ENCODE data around the gene METTL26. TPM values are rescaled to one million over a fixed set of nuclear protein-coding genes. Genes with fewer than 3 reads are reported as not detected.
A peak's percentile ranks its signal among the peaks of the same experiment; 100 is the strongest.

METTL26 gene
- total RNA-seq, 1 donor from 2014 or later = 74.0 TPM

GRCh38 chr16:658679-659571, 22.8 kb upstream of the METTL26 start:
- no peak for DNase-seq (ENCODE audit: low read depth in 2 of 2)

GRCh38 chr16:657487-657886, 21.4 kb upstream of the METTL26 start:
- DNase-seq (ENCODE audit: low read depth in 2 of 2) = no peak

- no peak for DNase-seq (ENCODE audit: low read depth in 2 of 2)
These were observed 17.9 kb upstream of the METTL26 start for GRCh38 chr16:654034-654433.

GRCh38 chr16:652454-653305, 16.6 kb upstream of the METTL26 start:
- no peak for DNase-seq (ENCODE audit: low read depth in 2 of 2)

GRCh38 chr16:651844-652243, 15.7 kb upstream of the METTL26 start:
- DNase-seq (ENCODE audit: low read depth in 2 of 2) = no peak

GRCh38 chr16:649631-650030, 13.5 kb upstream of the METTL26 start:
- DNase-seq (ENCODE audit: low read depth in 2 of 2) = no peak

- DNase-seq (ENCODE audit: low read depth in 2 of 2) = peak; percentile 91 to 94
These were observed 12.9 kb upstream of the METTL26 start, which contains the start of gene WDR90 for GRCh38 chr16:648781-649589. Gene WDR90, plus strand, starts transcription at chr16:649365. Its CDS starts 52 bp downstream, at chr16:649417.

GRCh38 chr16:648071-648780, 12.1 kb upstream of the METTL26 start:
- DNase-seq (ENCODE audit: low read depth in 2 of 2) = peak in 1 of 2 donors; percentile 37

- no peak for DNase-seq (ENCODE audit: low read depth in 2 of 2)
These were observed 11.2 kb upstream of the METTL26 start for GRCh38 chr16:647173-647902.

GRCh38 chr16:646679-647172, 10.6 kb upstream of the METTL26 start:
- no peak for DNase-seq (ENCODE audit: low read depth in 2 of 2)

- no peak for DNase-seq (ENCODE audit: low read depth in 2 of 2)
These were observed 10.0 kb upstream of the METTL26 start for GRCh38 chr16:645852-646678.

- DNase-seq (ENCODE audit: low read depth in 2 of 2) = no peak
These were observed 8.5 kb upstream of the METTL26 start for GRCh38 chr16:644556-644955.

- DNase-seq (ENCODE audit: low read depth in 2 of 2) = no peak
These were observed 6.9 kb upstream of the METTL26 start for GRCh38 chr16:643050-643368.

GRCh38 chr16:642189-643049, 6.3 kb upstream of the METTL26 start:
- DNase-seq (ENCODE audit: low read depth in 2 of 2) = peak in 1 of 2 donors; percentile 22

GRCh38 chr16:641326-642188, 5.5 kb upstream of the METTL26 start, which contains the start of gene MCRIP2:
Gene MCRIP2, plus strand, starts transcription at chr16:641828. Its CDS starts 164 bp downstream, at chr16:641992.
- peak; percentile 42 to 60 for DNase-seq (ENCODE audit: low read depth in 2 of 2)

- no peak for DNase-seq (ENCODE audit: low read depth in 2 of 2)
These were observed 4.5 kb upstream of the METTL26 start for GRCh38 chr16:640614-641013.

GRCh38 chr16:638836-639235, 2.7 kb upstream of the METTL26 start:
- DNase-seq (ENCODE audit: low read depth in 2 of 2) = no peak

Measured in lung microvascular endothelial cell (primary cell).